Stimulated activated effector memory CD8-positive, alpha-beta T cell treated with anti-CD3 and anti-CD28 coated beads, Interleukin-12 subunit alpha, Interleukin-12 subunit beta, amount 100 ng/mL, for 72 hours (primary cell): ENCODE data around the gene SRXN1.

Experiments used
- ATAC-seq: fragments of 150-1000 bp; cut with Tn5 transposase; 2 replicates; pipeline ENCODE4 v1.10.0; 2021
- DNase-seq, 2 donors: peaks; one replicate each; pipeline ENCODE4 v3.0.0; 2021 to 2022; ENCODE audit warnings: low spot score in 2 of 2
- H3K27ac Mint-ChIP-seq: one replicate; pipeline ENCODE4 v1.8.0; 2022; ENCODE audit warnings: mild to moderate bottlenecking, mixed read lengths
- H3K36me3 Mint-ChIP-seq: one replicate; pipeline ENCODE4 v1.8.0; 2022; ENCODE audit warnings: mild to moderate bottlenecking, mixed read lengths
- H3K4me1 Mint-ChIP-seq: one replicate; pipeline ENCODE4 v1.8.0; 2022; ENCODE audit warnings: mixed read lengths
- H3K4me3 Mint-ChIP-seq: one replicate; pipeline ENCODE4 v1.8.0; 2022; ENCODE audit warnings: mild to moderate bottlenecking, mixed read lengths
- H3K9me3 Mint-ChIP-seq: one replicate; pipeline ENCODE4 v1.8.0; 2022; ENCODE audit warnings: mixed read lengths

Gene SRXN1

GRCh38 chr20:611843-612185 lies 41.2 kb downstream of the SRXN1 start:
- ATAC-seq (no peak), DNase-seq (no peak)
- H3K4me1 Mint-ChIP-seq, result peaks cover 6% of the 10 kb centered on the region
- no peak overlapping the region for H3K27ac Mint-ChIP-seq
- no peaks in the 10 kb centered on the region for H3K36me3 Mint-ChIP-seq
- no peak overlapping the region for H3K4me3 Mint-ChIP-seq
- no peaks in the 10 kb centered on the region for H3K9me3 Mint-ChIP-seq

- DNase-seq (no peak), ATAC-seq (no peak)
- H3K36me3 Mint-ChIP-seq, result no peaks in the 10 kb centered on the region
- H3K9me3 Mint-ChIP-seq, result no peaks in the 10 kb centered on the region
- no peak overlapping the region for H3K27ac Mint-ChIP-seq
- H3K4me1 Mint-ChIP-seq, result peaks cover 6% of the 10 kb centered on the region
- no peak overlapping the region for H3K4me3 Mint-ChIP-seq
Observed at GRCh38 chr20:611047-611842, 41.8 kb downstream of the SRXN1 start.

GRCh38 chr20:610130-611046 lies 42.6 kb downstream of the SRXN1 start, which contains the start of gene TCF15:
Gene TCF15 (minus strand): TSS chr20:610309. CDS start chr20:610237, 72 bp downstream.
- Mint-ChIP-seq H3K9me3 (no peaks in the 10 kb centered on the region), H3K4me1 (peaks cover 6% of the 10 kb centered on the region), H3K36me3 (no peaks in the 10 kb centered on the region), H3K4me3 (no peak within 1 kb of the TSS), H3K27ac (no peak within 1 kb of the TSS)
- peak; percentile 15 for ATAC-seq
- no peak for DNase-seq

- peaks cover 6% of the 10 kb centered on the region for H3K4me1 Mint-ChIP-seq
- H3K9me3 Mint-ChIP-seq, result no peaks in the 10 kb centered on the region
- H3K36me3 Mint-ChIP-seq, result no peaks in the 10 kb centered on the region
- no peak for ATAC-seq
- no peak overlapping the region for H3K27ac Mint-ChIP-seq
- no peak overlapping the region for H3K4me3 Mint-ChIP-seq
- DNase-seq, result no peak
Observed at GRCh38 chr20:609371-609964, 43.5 kb downstream of the SRXN1 start.

GRCh38 chr20:608970-609369 lies 44.0 kb downstream of the SRXN1 start:
- Mint-ChIP-seq H3K27ac (no peak overlapping the region), H3K4me3 (no peak overlapping the region), H3K9me3 (no peaks in the 10 kb centered on the region), H3K4me1 (peaks cover 6% of the 10 kb centered on the region), H3K36me3 (no peaks in the 10 kb centered on the region)
- ATAC-seq (no peak), DNase-seq (no peak)

- Mint-ChIP-seq H3K36me3 (no peaks in the 10 kb centered on the region), H3K4me3 (no peak overlapping the region), H3K27ac (no peak overlapping the region), H3K4me1 (peaks cover 6% of the 10 kb centered on the region), H3K9me3 (no peaks in the 10 kb centered on the region)
- no peak for ATAC-seq
- DNase-seq, result no peak
Observed at GRCh38 chr20:607476-607875, 45.5 kb downstream of the SRXN1 start.

GRCh38 chr20:605237-605636 lies 47.8 kb downstream of the SRXN1 start:
- no peaks in the 10 kb centered on the region for H3K36me3 Mint-ChIP-seq
- ATAC-seq, result no peak

GRCh38 chr20:603116-603640 lies 49.8 kb downstream of the SRXN1 start:
- Mint-ChIP-seq H3K36me3 (no peaks in the 10 kb centered on the region), H3K27ac (no peak overlapping the region), H3K4me3 (no peak overlapping the region), H3K9me3 (no peaks in the 10 kb centered on the region), H3K4me1 (no peaks in the 10 kb centered on the region)
- ATAC-seq, result no peak
- no peak for DNase-seq

More at GRCh38 chr20:605237-605636, 47.8 kb downstream of the SRXN1 start:
- H3K4me1 Mint-ChIP-seq, result no peaks in the 10 kb centered on the region
- H3K9me3 Mint-ChIP-seq, result no peaks in the 10 kb centered on the region
- H3K4me3 Mint-ChIP-seq, result no peak overlapping the region
- H3K27ac Mint-ChIP-seq, result no peak overlapping the region
- no peak for DNase-seq

- Mint-ChIP-seq H3K9me3 (no peaks in the 10 kb centered on the region), H3K4me1 (no peaks in the 10 kb centered on the region), H3K36me3 (no peaks in the 10 kb centered on the region), H3K4me3 (no peak overlapping the region), H3K27ac (no peak overlapping the region)
- ATAC-seq (no peak), DNase-seq (no peak)
Observed at GRCh38 chr20:602111-602970, 50.7 kb downstream of the SRXN1 start.

GRCh38 chr20:600736-601135 lies 52.3 kb downstream of the SRXN1 start:
- H3K4me3 Mint-ChIP-seq, result no peak overlapping the region
- no peaks in the 10 kb centered on the region for H3K4me1 Mint-ChIP-seq
- H3K36me3 Mint-ChIP-seq, result no peaks in the 10 kb centered on the region
- ATAC-seq (no peak), DNase-seq (no peak)
- no peak overlapping the region for H3K27ac Mint-ChIP-seq
- H3K9me3 Mint-ChIP-seq, result no peaks in the 10 kb centered on the region

GRCh38 chr20:600141-600540 lies 52.9 kb downstream of the SRXN1 start:
- DNase-seq (no peak), ATAC-seq (no peak)
- H3K4me3 Mint-ChIP-seq, result no peak overlapping the region
- H3K4me1 Mint-ChIP-seq, result no peaks in the 10 kb centered on the region
- no peak overlapping the region for H3K27ac Mint-ChIP-seq
- H3K36me3 Mint-ChIP-seq, result no peaks in the 10 kb centered on the region
- no peaks in the 10 kb centered on the region for H3K9me3 Mint-ChIP-seq

GRCh38 chr20:598133-598850 lies 54.7 kb downstream of the SRXN1 start:
- ATAC-seq (no peak), DNase-seq (no peak)
- Mint-ChIP-seq H3K4me1 (no peaks in the 10 kb centered on the region), H3K4me3 (no peak overlapping the region), H3K27ac (no peak overlapping the region), H3K9me3 (no peaks in the 10 kb centered on the region), H3K36me3 (no peaks in the 10 kb centered on the region)

GRCh38 chr20:597560-597959 lies 55.4 kb downstream of the SRXN1 start:
- H3K4me1 Mint-ChIP-seq, result no peaks in the 10 kb centered on the region
- no peak overlapping the region for H3K4me3 Mint-ChIP-seq
- DNase-seq, result no peak
- H3K36me3 Mint-ChIP-seq, result no peaks in the 10 kb centered on the region
- no peaks in the 10 kb centered on the region for H3K9me3 Mint-ChIP-seq
- peak; percentile 61 for ATAC-seq
- H3K27ac Mint-ChIP-seq, result no peak overlapping the region
